GM19452 (cell line): ENCODE data around the gene DNAAF6.
"Not testable (repeated sequence)": the region's sequence is repeated elsewhere in the genome, so short reads cannot be mapped to it uniquely, and the experiment has no call there.

Experiments used
- ATAC-seq: cut with Tn5 transposase; IDR thresholded peaks from one replicate; pipeline ENCODE4 v1.9.1; 2021; ENCODE audit not compliant: unreplicated experiment

DNAAF6 gene

GRCh38 chrX:107205770-107206696, at the start of gene DNAAF6, which contains the start of gene NUP62CL:
Gene DNAAF6 (plus strand): TSS chrX:107206611. CDS start chrX:107212876, 6,265 bp downstream.
Gene NUP62CL (minus strand): TSS chrX:107206433. CDS start chrX:107175146, 31,287 bp downstream.
- ATAC-seq, result peak; percentile 93

GRCh38 chrX:107157618-107158017, 48.8 kb upstream of the DNAAF6 start:
- not testable (repeated sequence) for ATAC-seq

GRCh38 chrX:107167163-107167921, 39.1 kb upstream of the DNAAF6 start:
- no peak for ATAC-seq

- no peak for ATAC-seq
Measured at GRCh38 chrX:107168257-107168656, 38.2 kb upstream of the DNAAF6 start.

GRCh38 chrX:107168712-107169111, 37.7 kb upstream of the DNAAF6 start:
- ATAC-seq, result no peak

GRCh38 chrX:107171369-107172102, 34.9 kb upstream of the DNAAF6 start:
- ATAC-seq, result no peak

- ATAC-seq, result no peak
Measured at GRCh38 chrX:107197319-107197718, 9.1 kb upstream of the DNAAF6 start.

- ATAC-seq, result not testable (repeated sequence)
Measured at GRCh38 chrX:107198074-107198473, 8.3 kb upstream of the DNAAF6 start.

GRCh38 chrX:107199491-107199890, 6.9 kb upstream of the DNAAF6 start:
- ATAC-seq, result no peak

GRCh38 chrX:107204068-107204605, 2.3 kb upstream of the DNAAF6 start:
- ATAC-seq, result no peak

- no peak for ATAC-seq
Measured at GRCh38 chrX:107206697-107207065, 270 bp downstream of the DNAAF6 start.

GRCh38 chrX:107207089-107207488, 678 bp downstream of the DNAAF6 start:
- no peak for ATAC-seq

- no peak for ATAC-seq
Measured at GRCh38 chrX:107207943-107208342, 1.5 kb downstream of the DNAAF6 start.

- ATAC-seq, result no peak
Measured at GRCh38 chrX:107213477-107213876, 7.1 kb downstream of the DNAAF6 start.

- ATAC-seq, result no peak
Measured at GRCh38 chrX:107226757-107227156, 20.3 kb downstream of the DNAAF6 start.

GRCh38 chrX:107227780-107228485, 21.5 kb downstream of the DNAAF6 start:
- ATAC-seq, result no peak

- ATAC-seq, result no peak
Measured at GRCh38 chrX:107228486-107228819, 22.0 kb downstream of the DNAAF6 start.

- no peak for ATAC-seq
Measured at GRCh38 chrX:107272431-107272921, 66.1 kb downstream of the DNAAF6 start.

- ATAC-seq, result no peak
Measured at GRCh38 chrX:107273795-107274194, 67.4 kb downstream of the DNAAF6 start.

GRCh38 chrX:107288676-107289075, 82.3 kb downstream of the DNAAF6 start:
- ATAC-seq, result no peak
